NCI-H2227 treated with DMSO at 0.1 percent for 48 hours (cell line): ENCODE data around the gene RASL11A.
"Not testable (repeated sequence)": the region's sequence is repeated elsewhere in the genome, so short reads cannot be mapped to it uniquely, and the experiment has no call there.

ENCODE experiments used
- DNase-seq: peaks from one replicate; lab custom pipeline; 2025; lab: John Stamatoyannopoulos, UW

The RASL11A gene

DNA sequence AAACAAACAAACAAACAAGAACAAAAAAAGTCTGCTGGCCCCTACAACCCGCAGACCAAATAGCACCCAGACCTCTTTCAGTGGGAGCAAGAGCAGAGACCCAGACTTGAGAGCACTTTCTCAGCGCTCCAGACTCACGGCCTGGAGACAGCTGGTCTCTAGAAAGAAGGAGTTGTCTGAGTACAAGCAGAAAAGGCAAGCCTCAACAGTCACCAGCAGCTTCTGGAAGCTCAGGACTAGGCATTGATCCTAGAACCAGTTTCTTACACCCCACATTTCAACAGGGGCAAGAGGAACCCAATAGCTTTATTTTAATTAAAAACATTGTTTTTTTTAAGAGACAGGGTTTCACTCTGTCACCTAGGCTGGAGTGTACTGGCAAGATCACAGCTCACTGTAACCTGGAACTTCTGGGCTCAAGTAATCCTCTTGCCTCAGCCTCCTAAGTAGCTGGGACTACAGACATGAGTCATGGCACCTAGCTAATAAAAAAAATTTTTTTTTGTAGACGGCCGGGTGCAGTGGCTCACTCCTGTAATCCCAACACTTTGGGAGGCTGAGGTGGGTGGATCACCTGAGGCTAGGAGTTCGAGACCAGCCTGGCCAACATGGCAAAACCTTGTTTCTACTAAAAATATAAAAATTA lies 30.4 kb downstream of the RASL11A start:
- DNase-seq = no peak

DNA sequence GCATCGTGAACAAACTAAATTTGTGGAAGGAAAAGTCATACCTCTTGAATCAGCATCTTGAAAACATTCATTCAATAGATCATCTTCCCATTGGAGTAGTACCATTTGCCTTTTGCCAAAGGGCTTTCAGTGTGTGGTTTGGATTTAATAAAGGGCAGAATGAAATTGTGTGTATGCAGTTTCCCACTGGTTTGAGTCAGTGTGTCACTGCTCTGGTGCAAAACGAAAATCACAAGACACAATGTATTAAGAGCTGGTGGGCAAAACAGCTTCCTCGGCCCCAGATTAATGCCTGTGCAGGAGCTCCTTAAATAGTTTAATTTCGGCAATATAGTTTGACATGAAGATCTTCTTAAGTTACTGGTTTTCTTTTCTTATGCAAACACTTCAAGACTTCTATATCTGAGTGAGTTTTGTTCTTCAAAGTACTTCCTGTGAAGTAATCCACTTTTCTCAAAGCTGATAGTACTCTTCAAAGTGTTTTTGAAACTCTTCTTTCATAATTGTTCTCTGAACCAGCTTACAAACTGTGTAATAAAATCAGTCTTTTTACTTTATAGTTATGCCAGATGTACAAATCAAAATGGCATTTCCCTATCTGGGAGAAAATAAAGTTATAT lies 32.1 kb downstream of the RASL11A start:
- no peak for DNase-seq

DNA sequence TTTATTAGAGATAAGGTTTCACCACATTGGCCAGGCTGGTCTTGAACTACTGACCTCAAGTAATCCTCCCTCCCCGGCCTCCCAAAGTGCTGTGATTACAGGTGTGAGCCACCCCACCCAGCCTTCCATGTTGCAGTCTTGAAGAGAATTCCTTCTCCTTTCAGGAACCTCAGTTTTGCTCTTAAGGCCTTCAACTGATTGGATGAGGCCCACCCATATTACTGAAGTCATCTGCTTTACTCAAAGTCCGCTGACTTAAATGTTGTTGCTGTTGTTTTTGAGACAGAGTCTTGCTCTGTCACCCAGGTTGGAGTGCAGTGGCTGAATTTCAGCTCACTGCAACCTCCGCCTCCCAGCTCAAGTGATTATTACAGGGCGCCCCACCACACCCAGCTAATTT lies 33.5 kb downstream of the RASL11A start:
- no peak for DNase-seq

DNA sequence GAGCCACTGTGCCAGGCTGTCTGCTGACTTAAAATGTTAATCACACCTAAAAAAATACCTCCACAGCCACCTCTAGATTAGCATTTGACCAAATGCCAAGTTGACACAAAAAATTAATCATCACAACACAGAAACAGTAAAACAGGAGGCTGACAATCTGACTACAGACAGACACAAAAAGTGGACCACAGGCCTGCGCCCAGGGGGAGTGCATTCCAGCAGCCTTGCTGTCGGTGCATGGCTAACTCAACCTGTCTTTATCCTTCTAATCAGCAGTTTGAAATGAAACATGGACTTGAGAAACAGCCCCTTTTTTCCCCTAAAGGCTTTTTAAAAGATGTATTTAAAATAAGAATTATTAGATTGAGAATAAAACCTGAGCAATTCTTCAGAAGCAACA lies 34.0 kb downstream of the RASL11A start:
- DNase-seq = no peak

DNA sequence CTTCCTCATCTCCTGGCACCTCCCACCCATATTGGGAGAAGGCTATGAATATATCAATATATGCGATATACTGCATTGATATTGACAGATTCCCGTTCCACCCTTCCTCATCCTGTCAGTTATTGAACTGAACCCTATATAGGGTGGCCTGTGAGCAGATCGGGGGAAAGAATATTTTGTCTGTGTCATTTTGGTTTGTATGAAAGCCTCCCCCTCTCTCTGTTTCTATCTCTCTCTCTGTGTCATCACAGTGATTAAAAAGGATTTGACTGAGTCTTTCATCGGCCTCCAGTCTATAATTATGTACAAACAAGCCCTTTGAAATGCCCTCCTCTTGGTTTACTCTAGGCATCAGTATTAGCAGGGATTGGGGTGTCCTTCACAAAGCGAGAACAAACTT lies 35.7 kb downstream of the RASL11A start:
- no peak for DNase-seq

DNA sequence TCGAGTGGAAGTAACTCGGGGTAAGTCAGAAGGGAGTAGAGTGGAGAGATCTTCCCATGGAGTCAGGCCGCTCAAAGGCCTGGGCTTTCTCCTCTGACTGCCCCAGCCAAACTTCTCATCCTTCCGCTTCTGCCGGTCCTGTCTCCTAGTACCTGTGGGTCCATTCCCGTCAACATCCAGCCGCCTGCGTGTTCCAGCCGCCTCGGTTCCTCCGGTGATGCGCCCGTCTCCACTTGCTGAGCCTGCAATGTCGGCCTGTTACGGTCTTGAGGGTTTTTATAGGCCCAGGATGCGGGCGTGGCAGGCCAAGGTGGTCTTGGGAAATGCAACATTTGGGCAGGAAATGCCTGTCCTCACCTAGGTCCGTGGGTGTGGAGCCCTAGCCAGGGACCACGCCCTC lies 38.3 kb downstream of the RASL11A start:
- no peak for DNase-seq

DNA sequence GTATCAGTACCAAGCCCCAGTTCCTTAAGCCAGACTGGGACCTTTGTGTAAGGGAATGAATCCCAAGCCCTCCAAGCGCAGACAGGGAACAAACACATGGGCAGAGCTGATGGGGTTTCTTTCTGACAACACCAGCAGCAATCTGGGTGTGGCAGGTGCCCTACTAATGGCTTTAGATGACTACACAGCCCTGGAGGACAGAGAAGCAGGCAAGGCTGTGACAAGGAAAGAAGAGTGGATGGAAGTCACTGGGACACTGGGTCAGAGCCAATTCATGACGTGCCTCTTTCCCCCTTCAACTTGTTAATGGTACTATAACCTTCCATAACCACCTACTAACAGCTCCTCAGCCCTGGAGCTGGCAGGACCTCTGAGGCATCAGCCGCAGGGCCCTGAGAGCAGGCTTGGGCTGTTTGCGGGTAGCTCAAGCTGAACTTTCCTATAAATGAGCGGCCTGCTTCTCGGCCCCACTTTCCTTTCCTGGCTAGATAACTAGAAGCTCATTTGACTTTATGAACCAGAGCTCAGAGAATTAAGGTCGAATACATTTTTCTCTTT lies 38.9 kb downstream of the RASL11A start:
- no peak for DNase-seq

DNA sequence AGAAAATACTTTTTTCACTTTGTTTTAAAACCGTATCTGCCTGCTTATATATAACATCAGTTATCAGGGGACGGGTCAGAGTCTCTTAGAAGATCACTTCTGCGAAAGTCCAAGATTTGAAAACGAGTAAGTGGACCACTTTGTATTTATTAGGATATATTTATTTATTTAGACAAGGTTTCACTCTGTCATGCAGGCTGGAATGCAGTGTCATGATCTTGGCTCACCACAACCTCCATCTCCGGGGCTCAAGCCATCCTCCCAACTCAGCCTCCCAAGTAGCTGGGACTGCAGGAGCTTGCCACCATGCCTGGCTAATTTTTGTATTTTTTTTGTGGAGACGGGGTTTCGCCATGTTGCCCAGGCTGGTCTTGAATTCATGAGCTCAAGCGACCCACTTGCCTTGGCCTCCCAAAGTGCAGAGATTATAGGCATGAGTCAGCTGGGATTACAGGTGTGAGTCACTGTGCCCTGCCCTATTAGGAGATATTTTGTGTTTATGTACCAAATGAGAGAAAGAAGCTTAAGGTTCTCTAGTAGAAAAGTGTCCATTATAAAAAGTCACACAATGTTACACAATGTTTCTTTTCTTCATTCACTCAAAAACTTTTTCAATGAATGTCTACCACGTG lies 39.5 kb downstream of the RASL11A start:
- DNase-seq = no peak

DNA sequence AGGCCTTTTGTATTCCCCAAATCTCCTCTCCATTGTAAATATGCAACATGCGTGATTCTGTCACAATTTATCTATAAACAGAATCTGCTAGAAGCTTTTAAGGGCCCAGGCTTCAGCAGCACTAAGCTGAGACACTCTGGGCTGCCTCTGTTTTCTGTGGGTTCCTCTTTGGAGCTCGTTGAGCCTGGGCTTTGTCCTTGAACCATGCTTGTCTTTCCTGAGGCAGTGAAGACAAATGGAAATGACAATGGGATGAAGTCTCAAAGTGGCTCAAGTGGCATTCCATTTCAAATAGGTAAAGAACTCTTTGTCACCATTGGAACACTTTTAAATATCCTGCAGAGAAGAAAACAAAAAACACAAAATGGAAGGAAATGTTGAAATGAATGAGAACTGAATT lies 40.3 kb downstream of the RASL11A start:
- no peak for DNase-seq

DNA sequence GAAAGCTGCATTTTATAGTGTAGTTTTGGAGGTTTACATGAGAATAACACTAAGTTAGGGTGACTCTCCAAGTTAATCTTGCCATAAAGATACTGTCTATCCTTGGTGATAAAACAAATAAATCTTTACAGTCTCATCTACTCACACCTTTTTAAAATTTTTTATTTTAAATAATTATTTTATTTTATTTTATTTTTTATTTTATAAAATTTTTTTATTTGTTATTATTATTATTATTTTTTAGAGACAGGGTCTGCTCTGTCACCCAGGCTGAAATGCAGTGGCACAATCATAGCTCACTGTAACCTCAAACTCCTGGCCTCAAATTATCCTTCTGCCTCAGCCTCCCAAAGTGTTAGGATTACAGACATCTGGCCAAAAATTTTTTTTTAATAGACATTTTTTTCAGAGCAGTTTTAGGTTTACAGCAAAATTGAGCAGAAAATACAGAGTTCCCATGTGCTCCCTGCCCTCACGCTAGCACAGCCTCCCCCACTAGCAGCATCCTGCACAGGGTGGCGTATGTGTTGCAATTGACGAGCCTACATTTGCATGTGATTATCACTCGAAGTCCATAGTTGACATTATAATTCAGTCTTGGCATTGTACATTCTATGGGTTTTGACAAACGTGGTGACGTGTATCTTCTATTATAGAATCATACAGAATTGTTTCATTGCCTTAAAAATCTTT lies 41.0 kb downstream of the RASL11A start:
- no peak for DNase-seq

DNA sequence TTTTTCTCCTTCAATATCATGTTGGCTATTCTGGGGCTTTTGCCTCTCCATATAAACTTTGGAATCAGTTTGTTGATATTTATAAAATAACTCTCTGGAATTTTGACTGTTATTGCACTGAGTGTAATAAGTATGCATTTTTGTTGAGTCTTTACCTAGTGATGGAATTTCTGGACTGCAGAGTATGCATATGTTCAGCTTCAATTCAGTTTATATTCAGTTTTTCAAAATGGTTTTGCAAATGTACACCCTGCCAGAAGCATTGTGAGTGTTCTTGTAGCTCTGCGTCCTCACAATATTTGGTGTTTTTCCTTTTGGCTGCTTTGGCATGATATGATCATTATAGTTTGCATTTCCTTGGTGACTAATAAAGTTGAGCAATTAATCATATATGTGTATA lies 43.1 kb downstream of the RASL11A start:
- DNase-seq = no peak

DNA sequence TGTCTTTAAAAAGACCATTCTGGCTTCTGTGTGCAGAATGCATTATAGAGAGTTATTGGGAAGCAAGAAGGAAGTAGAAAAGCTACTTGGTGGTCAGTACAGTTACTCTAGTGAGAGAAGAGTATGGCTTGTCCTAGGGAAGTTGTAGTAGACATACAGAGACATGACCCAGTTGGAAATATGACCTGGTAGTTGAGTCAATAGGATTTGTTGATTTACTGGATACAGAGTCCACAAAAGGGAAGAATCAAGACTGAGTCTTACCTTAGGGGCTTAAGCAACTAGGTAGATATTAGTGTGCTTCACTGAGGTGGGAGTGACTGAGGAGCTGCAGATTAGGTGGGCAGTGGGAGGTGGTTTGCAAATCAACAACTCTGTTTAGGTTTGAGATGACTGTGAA lies 48.8 kb downstream of the RASL11A start:
- no peak for DNase-seq

DNA sequence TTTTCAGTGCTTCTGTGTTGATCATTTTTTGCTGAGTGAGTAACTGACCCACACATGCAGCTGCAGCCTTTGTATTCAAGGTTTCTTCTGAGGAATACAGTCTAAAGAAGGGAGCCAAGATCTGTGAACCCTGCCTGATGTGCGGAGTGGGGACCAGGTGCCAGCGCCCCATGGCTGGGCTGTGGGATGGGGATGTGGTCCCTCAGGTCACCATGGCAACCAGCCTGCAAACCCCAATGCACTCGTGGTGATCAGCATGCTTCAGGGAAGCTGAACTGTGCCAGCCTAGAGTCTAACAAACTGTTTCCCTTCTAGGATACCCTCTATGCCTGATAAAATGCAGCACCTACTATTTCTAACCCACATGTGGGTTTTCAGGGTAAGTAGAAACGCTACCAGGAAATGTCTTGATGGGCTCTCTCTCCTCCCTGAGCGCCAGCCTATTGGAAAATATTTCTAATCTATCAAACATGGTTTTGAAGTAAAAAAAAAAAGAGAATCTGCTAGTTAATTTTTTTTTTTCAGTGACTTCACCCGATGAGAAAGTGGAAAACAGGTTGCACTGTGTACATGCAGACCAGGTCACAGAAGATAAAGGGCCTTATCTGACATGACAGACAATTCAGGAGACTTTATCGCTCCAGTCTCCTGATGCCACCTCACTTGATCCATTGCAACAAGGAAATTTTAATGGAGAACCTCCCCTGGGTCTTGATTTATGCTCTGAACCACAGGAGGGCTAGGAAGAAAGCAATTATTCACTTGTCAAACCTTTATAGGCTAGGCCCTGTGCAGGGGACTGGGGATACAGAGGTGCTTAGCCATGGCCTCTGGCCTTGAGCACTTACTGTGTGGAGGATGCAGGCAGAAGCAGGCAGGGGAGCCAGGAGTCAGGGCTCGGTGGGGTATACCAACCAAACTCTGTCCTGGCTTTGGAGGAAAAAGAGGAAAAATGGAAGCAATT lies 51.1 kb downstream of the RASL11A start:
- no peak for DNase-seq

DNA sequence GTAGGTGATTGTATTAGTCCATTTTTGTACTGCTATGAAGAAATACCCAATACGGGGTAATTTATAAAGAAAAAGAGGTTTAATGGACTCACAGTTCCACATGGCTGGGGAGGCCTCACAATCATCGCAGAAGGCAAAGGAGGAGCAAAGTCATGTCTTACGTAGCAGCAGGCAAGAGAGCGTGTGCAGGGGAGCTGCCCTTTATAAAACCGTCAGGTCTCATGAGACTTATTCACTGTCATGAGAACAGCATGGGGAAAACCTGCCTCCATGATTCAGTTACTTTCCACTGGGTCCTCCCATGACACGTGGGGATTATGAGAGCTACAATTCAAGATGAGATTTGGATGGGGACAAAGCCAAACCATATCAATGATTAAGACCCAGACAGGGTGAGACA lies 51.8 kb downstream of the RASL11A start:
- DNase-seq = not testable (repeated sequence)
